HG03354 (cell line): ENCODE data around the gene MFSD12.

Experiments used
- ATAC-seq: cut with Tn5 transposase; IDR thresholded peaks from one replicate; pipeline ENCODE4 v1.9.1; 2021; ENCODE audit warnings: mild to moderate bottlenecking; ENCODE audit not compliant: unreplicated experiment, poor library complexity, severe bottlenecking

Gene MFSD12

GRCh38 chr19:3563709-3564524 is 6.5 kb upstream of the MFSD12 start:
- no peak for ATAC-seq

- peak; percentile 50 for ATAC-seq
Measured at GRCh38 chr19:3556978-3557460, 367 bp downstream of the MFSD12 start.

- no peak for ATAC-seq
Measured at GRCh38 chr19:3556423-3556977, 886 bp downstream of the MFSD12 start.

GRCh38 chr19:3555653-3556422 is 1.5 kb downstream of the MFSD12 start:
- ATAC-seq, result no peak

- no peak for ATAC-seq
Measured at GRCh38 chr19:3554254-3555083, 2.9 kb downstream of the MFSD12 start.

- no peak for ATAC-seq
Measured at GRCh38 chr19:3551792-3552095, 5.6 kb downstream of the MFSD12 start.

- ATAC-seq, result no peak
Measured at GRCh38 chr19:3550947-3551791, 6.2 kb downstream of the MFSD12 start.

GRCh38 chr19:3549816-3550215 is 7.6 kb downstream of the MFSD12 start:
- no peak for ATAC-seq

GRCh38 chr19:3548606-3549005 is 8.8 kb downstream of the MFSD12 start:
- ATAC-seq, result no peak

GRCh38 chr19:3547767-3548282 is 9.6 kb downstream of the MFSD12 start:
- no peak for ATAC-seq

- ATAC-seq, result no peak
Measured at GRCh38 chr19:3547301-3547731, 10.1 kb downstream of the MFSD12 start.

GRCh38 chr19:3546119-3546518 is 11.3 kb downstream of the MFSD12 start:
- ATAC-seq, result no peak

GRCh38 chr19:3545669-3546034 is 11.7 kb downstream of the MFSD12 start:
- ATAC-seq, result no peak

- ATAC-seq, result no peak
Measured at GRCh38 chr19:3544742-3545668, 12.4 kb downstream of the MFSD12 start.

GRCh38 chr19:3544058-3544376 is 13.4 kb downstream of the MFSD12 start:
- no peak for ATAC-seq

- ATAC-seq, result no peak
Measured at GRCh38 chr19:3543150-3544057, 14.0 kb downstream of the MFSD12 start.

GRCh38 chr19:3539756-3540118 is 17.6 kb downstream of the MFSD12 start:
- no peak for ATAC-seq
